Measurements from ENCODE around the gene KNOP1. TPM values are rescaled to one million over a fixed set of nuclear protein-coding genes. Genes with fewer than 3 reads are reported as not detected.
"Not testable (repeated sequence)": the region's sequence is repeated elsewhere in the genome, so short reads cannot be mapped to it uniquely, and the experiment has no call there.

Gene KNOP1
- total RNA-seq, 2 donors from 2014 or later: 14.2 to 28.0 TPM

GRCh38 chr16:19677402-19677801, 40.6 kb downstream of the KNOP1 start:
- no peak overlapping the region for H3K27ac ChIP-seq

GRCh38 chr16:19674485-19674884, 43.5 kb downstream of the KNOP1 start:
- Histone ChIP-seq H3K27ac (no peak overlapping the region), H3K36me3 (no peaks in the 10 kb centered on the region), H3K9ac (ENCODE audit: low read depth in 2 of 2, low read length in 2 of 2) (no peak overlapping the region), H3K27me3 (no peaks in the 10 kb centered on the region), H3K9me3 (no peaks in the 10 kb centered on the region), H3K4me3 (no peak overlapping the region), H3K4me1 (no peaks in the 10 kb centered on the region)
- no peak for TF ChIP-seq CTCF (IDR thresholded peaks at IDR 0.05)
- intact Hi-C loops (cut with DNase I): no loop called here
- no peak for DNase-seq

More at GRCh38 chr16:19677402-19677801, 40.6 kb downstream of the KNOP1 start:
- Histone ChIP-seq H3K9me3 (no peaks in the 10 kb centered on the region), H3K36me3 (no peaks in the 10 kb centered on the region), H3K9ac (ENCODE audit: low read depth in 2 of 2, low read length in 2 of 2) (no peak overlapping the region), H3K27me3 (no peaks in the 10 kb centered on the region), H3K4me3 (no peak overlapping the region), H3K4me1 (no peaks in the 10 kb centered on the region)
- DNase-seq: no peak
- intact Hi-C loops (cut with DNase I): no loop called here
- no peak for TF ChIP-seq CTCF (IDR thresholded peaks at IDR 0.05)

GRCh38 chr16:19672378-19672777, 45.6 kb downstream of the KNOP1 start:
- H3K27me3 ChIP-seq: no peaks in the 10 kb centered on the region
- no peak for DNase-seq
- H3K9ac ChIP-seq (ENCODE audit: low read depth in 2 of 2, low read length in 2 of 2): no peak overlapping the region
- intact Hi-C loops (cut with DNase I): no loop called here
- no peak overlapping the region for H3K27ac ChIP-seq
- no peaks in the 10 kb centered on the region for H3K4me1 ChIP-seq
- TF ChIP-seq CTCF (IDR thresholded peaks at IDR 0.05): no peak
- no peaks in the 10 kb centered on the region for H3K36me3 ChIP-seq
- no peaks in the 10 kb centered on the region for H3K9me3 ChIP-seq
- H3K4me3 ChIP-seq: no peak overlapping the region

GRCh38 chr16:19666477-19666876, 51.5 kb downstream of the KNOP1 start:
- intact Hi-C loops (cut with DNase I): no loop called here
- Histone ChIP-seq H3K4me1 (no peaks in the 10 kb centered on the region), H3K36me3 (no peaks in the 10 kb centered on the region), H3K4me3 (no peak overlapping the region), H3K9me3 (no peaks in the 10 kb centered on the region), H3K9ac (ENCODE audit: low read depth in 2 of 2, low read length in 2 of 2) (no peak overlapping the region), H3K27me3 (no peaks in the 10 kb centered on the region), H3K27ac (no peak overlapping the region)
- no peak for TF ChIP-seq CTCF (IDR thresholded peaks at IDR 0.05)
- DNase-seq: no peak

GRCh38 chr16:19665313-19665712, 52.7 kb downstream of the KNOP1 start:
- H3K4me1 ChIP-seq; H3K9ac ChIP-seq (ENCODE audit: low read depth in 2 of 2, low read length in 2 of 2); H3K9me3 ChIP-seq; DNase-seq; H3K27ac ChIP-seq; H3K4me3 ChIP-seq; H3K36me3 ChIP-seq; H3K27me3 ChIP-seq; intact Hi-C loops (cut with DNase I): not testable (repeated sequence)

- no peaks in the 10 kb centered on the region for H3K9me3 ChIP-seq
- no peak overlapping the region for H3K9ac ChIP-seq (ENCODE audit: low read depth in 2 of 2, low read length in 2 of 2)
- no peaks in the 10 kb centered on the region for H3K4me1 ChIP-seq
- H3K27me3 ChIP-seq: no peaks in the 10 kb centered on the region
- DNase-seq: no peak
- H3K27ac ChIP-seq: no peak overlapping the region
- intact Hi-C loops (cut with DNase I): no loop called here
- no peak for TF ChIP-seq CTCF (IDR thresholded peaks at IDR 0.05)
- no peak overlapping the region for H3K4me3 ChIP-seq
- H3K36me3 ChIP-seq: no peaks in the 10 kb centered on the region
These were observed 53.9 kb downstream of the KNOP1 start for GRCh38 chr16:19664166-19664565.

Data from colonic mucosa (tissue), 4 donors.